Measurements from ENCODE around the gene IARS1.

GRCh38 chr9:92332577-92333281, 39.2 kb upstream of the IARS1 start:
- TF ChIP-seq, protein P1, sequence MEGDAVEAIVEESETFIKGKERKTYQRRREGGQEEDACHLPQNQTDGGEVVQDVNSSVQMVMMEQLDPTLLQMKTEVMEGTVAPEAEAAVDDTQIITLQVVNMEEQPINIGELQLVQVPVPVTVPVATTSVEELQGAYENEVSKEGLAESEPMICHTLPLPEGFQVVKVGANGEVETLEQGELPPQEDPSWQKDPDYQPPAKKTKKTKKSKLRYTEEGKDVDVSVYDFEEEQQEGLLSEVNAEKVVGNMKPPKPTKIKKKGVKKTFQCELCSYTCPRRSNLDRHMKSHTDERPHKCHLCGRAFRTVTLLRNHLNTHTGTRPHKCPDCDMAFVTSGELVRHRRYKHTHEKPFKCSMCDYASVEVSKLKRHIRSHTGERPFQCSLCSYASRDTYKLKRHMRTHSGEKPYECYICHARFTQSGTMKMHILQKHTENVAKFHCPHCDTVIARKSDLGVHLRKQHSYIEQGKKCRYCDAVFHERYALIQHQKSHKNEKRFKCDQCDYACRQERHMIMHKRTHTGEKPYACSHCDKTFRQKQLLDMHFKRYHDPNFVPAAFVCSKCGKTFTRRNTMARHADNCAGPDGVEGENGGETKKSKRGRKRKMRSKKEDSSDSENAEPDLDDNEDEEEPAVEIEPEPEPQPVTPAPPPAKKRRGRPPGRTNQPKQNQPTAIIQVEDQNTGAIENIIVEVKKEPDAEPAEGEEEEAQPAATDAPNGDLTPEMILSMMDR (IDR thresholded peaks at IDR 0.05) = no peak
- TF ChIP-seq POLR2A (IDR thresholded peaks at IDR 0.05) = no peak
